IMR-90 (cell line): ENCODE results near the gene ZEB2. TPM values are rescaled to one million over a fixed set of nuclear protein-coding genes. Genes with fewer than 3 reads are reported as not detected.

Source experiments
- ATAC-seq: fragments of 200-7000 bp; cut with Tn5 transposase; 2 replicates; pipeline ENCODE4 v1.9.1; 2020; ENCODE audit warnings: low read depth, mild to moderate bottlenecking, moderate library complexity
- BruUV-seq: library from RNA; stranded (reverse); fragments of 400-500 nt; replicated peaks from 2 replicates; lab custom pipeline; 2021; lab: Mats Ljungman, UMichigan
- CTCF ChIA-PET: fragments of 300-600 bp; formaldehyde crosslinking; extraction: SDS; loops from one replicate; lab custom pipeline; 2021; ENCODE audit warnings: antibody characterized with exemption; lab: Yijun Ruan, JAX
- POLR2A ChIA-PET: fragments of 300-600 bp; sonication (Branson Sonifier 250); formaldehyde crosslinking; loops from one replicate; lab custom pipeline; 2022; ENCODE audit warnings: antibody characterized with exemption; ENCODE audit not compliant: unreplicated experiment; lab: Charles Lee
- DNase-seq: peaks from one replicate; pipeline ENCODE4 v3.0.0; 2013
- H2AFZ ChIP-seq: replicated peaks from 2 replicates; pipeline ENCODE3; 2013; ENCODE audit warnings: low read length, mild to moderate bottlenecking; ENCODE audit not compliant: poor library complexity
- H2AK5ac ChIP-seq: 2 replicates; pipeline ENCODE4 v1.6.1; 2013; ENCODE audit warnings: low read depth, low read length, inconsistent platforms
- H2AK9ac ChIP-seq: replicated peaks from 2 replicates; pipeline ENCODE3; 2013; ENCODE audit warnings: mild to moderate bottlenecking, low read depth, low read length, moderate library complexity; ENCODE audit not compliant: poor library complexity
- H2BK120ac ChIP-seq: 2 replicates; pipeline ENCODE4 v1.6.1; 2013; ENCODE audit warnings: low read depth, low read length, inconsistent platforms
- H2BK15ac ChIP-seq: 3 replicates; pipeline ENCODE4 v1.6.1; 2013; ENCODE audit warnings: low read depth, low read length, inconsistent platforms
- H2BK20ac ChIP-seq: 2 replicates; pipeline ENCODE4 v1.6.1; 2013; ENCODE audit warnings: low read depth, mild to moderate bottlenecking, inconsistent platforms, low read length, moderate library complexity
- H2BK5ac ChIP-seq: 2 replicates; pipeline ENCODE4 v1.6.1; 2013; ENCODE audit warnings: mild to moderate bottlenecking, low read depth, low read length, inconsistent platforms; ENCODE audit not compliant: poor library complexity, severe bottlenecking
- H3K14ac ChIP-seq: replicated peaks from 2 replicates; pipeline ENCODE4 v1.6.1; 2013; ENCODE audit warnings: low read depth, low read length, inconsistent platforms
- H3K18ac ChIP-seq: 2 replicates; pipeline ENCODE4 v1.6.1; 2013; ENCODE audit warnings: low read depth, low read length, control low read depth
- H3K23ac ChIP-seq: 2 replicates; pipeline ENCODE4 v1.6.1; 2013; ENCODE audit warnings: low read depth, low read length, inconsistent platforms
- H3K27ac ChIP-seq: 2 replicates; pipeline ENCODE4 v1.5.1; 2013; ENCODE audit warnings: mild to moderate bottlenecking, control low read depth, low read length; ENCODE audit not compliant: insufficient read depth
- H3K27me3 ChIP-seq: 2 replicates; pipeline ENCODE4 v1.6.1; 2013; ENCODE audit warnings: low read length; ENCODE audit not compliant: control insufficient read depth, insufficient read depth
- H3K36me3 ChIP-seq: 2 replicates; pipeline ENCODE4 v1.6.1; 2013; ENCODE audit warnings: low read length, mixed read lengths; ENCODE audit not compliant: control insufficient read depth, insufficient read depth
- H3K4ac ChIP-seq: 2 replicates; pipeline ENCODE4 v1.6.1; 2013; ENCODE audit warnings: low read depth, low read length, inconsistent platforms
- H3K4me1 ChIP-seq: 2 replicates; pipeline ENCODE4 v1.6.1; 2013; ENCODE audit warnings: low read length, mixed read lengths; ENCODE audit not compliant: control insufficient read depth, insufficient read depth
- H3K4me2 ChIP-seq: 2 replicates; pipeline ENCODE4 v1.6.1; 2013; ENCODE audit warnings: low read depth, mild to moderate bottlenecking, control low read depth, low read length, moderate library complexity
- H3K4me3 ChIP-seq: 2 replicates; pipeline ENCODE4 v1.5.1; 2013; ENCODE audit warnings: low read depth, mild to moderate bottlenecking, control low read depth, low read length, moderate library complexity; ENCODE audit not compliant: insufficient read depth
- H3K56ac ChIP-seq: 2 replicates; pipeline ENCODE4 v1.6.1; 2013; ENCODE audit warnings: low read length, inconsistent platforms; ENCODE audit not compliant: insufficient read depth; ENCODE audit errors: extremely low read depth
- H3K79me1 ChIP-seq, 2 experiments: 2 replicates each; pipeline ENCODE4 v1.6.1; 2013; ENCODE audit warnings: low read length in 2 of 2, inconsistent platforms in 1 of 2, low read depth in 1 of 2
- H3K9ac ChIP-seq: 2 replicates; pipeline ENCODE4 v1.6.1; 2013; ENCODE audit warnings: low read depth, low read length, control low read depth
- H3K9me1 ChIP-seq: 2 replicates; pipeline ENCODE4 v1.6.1; 2013; ENCODE audit warnings: low read length, inconsistent platforms; ENCODE audit not compliant: insufficient read depth
- H3K9me3 ChIP-seq: 2 replicates; pipeline ENCODE4 v1.6.1; 2013; ENCODE audit warnings: low read length; ENCODE audit not compliant: control insufficient read depth, insufficient read depth
- H4K20me1 ChIP-seq: 2 replicates; pipeline ENCODE4 v1.6.1; 2013; ENCODE audit warnings: low read length, inconsistent platforms; ENCODE audit not compliant: insufficient read depth
- H4K5ac ChIP-seq: 2 replicates; pipeline ENCODE4 v1.6.1; 2013; ENCODE audit warnings: mild to moderate bottlenecking, low read depth, low read length, control low read depth
- H4K8ac ChIP-seq, 2 experiments: 2 replicates each; pipeline ENCODE4 v1.6.1; 2013; ENCODE audit warnings: low read depth in 2 of 2, low read length in 2 of 2, control low read depth in 1 of 2, inconsistent platforms in 1 of 2
- H4K91ac ChIP-seq: 2 replicates; pipeline ENCODE4 v1.6.1; 2013; ENCODE audit warnings: low read depth, low read length, inconsistent platforms; ENCODE audit not compliant: insufficient read depth
- NFE2L2 ChIP-seq: fragments of 150-350 bp; IDR thresholded peaks from 2 replicates; pipeline ENCODE4 v1.6.1; 2016; ENCODE audit warnings: low read depth, mild to moderate bottlenecking, low read length
- SMC3 ChIP-seq: fragments of 150-350 bp; IDR thresholded peaks from 2 replicates; pipeline ENCODE4 v1.6.1; 2016; ENCODE audit warnings: low read depth, mild to moderate bottlenecking, antibody characterized with exemption, low read length, moderate library complexity
- WGBS, 2 experiments: methylation state at CpG; one replicate each; pipeline versions ENCODE4 v1.1.5 to v1.1.7; 2013; ENCODE audit warnings: missing lambda C conversion rate in 2 of 2; ENCODE audit not compliant: insufficient read length in 1 of 2; ENCODE audit errors: extremely low coverage in 2 of 2; 5-methylcytosine and 5-hydroxymethylcytosine counted together
- dilution Hi-C: fragments of 300-500 bp; cut with HindIII; formaldehyde crosslinking; loops from one replicate; pipeline ENCODE4 v1.14.3; 2018; ENCODE audit warnings: low sequenced_read_pairs; ENCODE audit not compliant: unreplicated experiment
- in situ Hi-C: fragments of 300-500 bp; cut with MboI; formaldehyde crosslinking; loops from 3 replicates; pipeline ENCODE4 v1.14.3; 2019; ENCODE audit warnings: low sequenced_read_pairs, inconsistent platforms, mixed read lengths
- intact Hi-C: fragments of 100-400 bp; cut with micrococcal nuclease; formaldehyde crosslinking; loops from 2 replicates; pipeline ENCODE4 v1.10.0; 2022
- polyA plus RNA-seq, 3 experiments: library from polyadenylated mRNA; depleted of rRNA; stranded (reverse); fragments of >200 nt; gene quantifications; 2 replicates each; pipeline ENCODE4 v1.2.3, GENCODE V29; 2012; ENCODE audit warnings: low replicate concordance in 1 of 3
- total RNA-seq: library from RNA; depleted of rRNA; stranded (reverse); fragments of >200 nt; gene quantifications from 2 replicates; pipeline ENCODE4 v1.2.3, GENCODE V29; 2012

Gene ZEB2
- total and polyA plus RNA-seq, 2 of the 4 experiments (the other 2 are of a cell fraction) = 22.4 to 50.9 TPM

DNA sequence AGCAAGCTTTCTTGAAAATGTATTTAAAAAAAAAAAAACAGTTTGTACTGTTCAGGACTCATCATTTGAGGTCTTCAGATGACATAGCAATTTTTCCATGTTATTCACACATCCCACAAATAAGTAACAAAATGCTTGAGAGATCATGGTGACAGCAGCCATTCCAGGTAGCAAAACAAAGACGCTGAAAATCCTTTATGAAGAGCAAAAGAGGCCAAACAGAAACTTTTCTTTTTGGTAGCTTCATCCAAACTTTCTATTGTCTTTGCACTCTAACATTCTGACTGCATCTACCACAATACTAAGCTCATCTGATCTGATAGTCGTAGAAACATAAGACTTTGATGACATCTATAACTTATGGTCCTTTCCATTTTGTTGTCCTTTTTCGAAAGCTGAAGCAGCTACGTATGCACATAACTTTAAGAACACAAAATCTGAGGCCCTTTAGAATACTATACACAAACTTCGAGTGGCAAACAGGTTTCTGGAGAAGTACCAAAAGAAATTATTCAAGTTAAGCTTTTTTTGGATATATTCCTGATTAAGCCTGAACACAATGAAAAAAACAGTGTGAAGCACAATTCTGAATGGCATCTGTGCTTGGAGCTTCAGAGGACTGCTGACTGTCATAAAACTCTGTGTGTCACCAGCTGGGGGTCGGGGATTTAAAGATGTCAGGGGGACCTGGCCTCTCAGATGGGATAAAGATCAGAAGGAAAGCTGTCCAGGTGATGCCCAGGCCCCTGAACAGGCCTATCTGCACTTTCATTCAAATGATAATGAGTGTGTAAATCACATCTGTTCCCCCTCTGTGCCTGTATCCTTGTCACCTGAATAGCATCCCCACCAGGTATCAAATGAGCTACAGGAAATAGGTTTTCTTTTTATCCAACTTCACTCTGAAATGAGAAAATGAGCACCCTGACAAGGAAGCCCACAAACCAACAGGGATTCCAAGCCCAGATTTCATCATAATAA lies 75.8 kb downstream of the ZEB2 start:
- intact Hi-C loops = no loop called here
- in situ Hi-C loops = no loop called here
- H2AK9ac ChIP-seq = no peak overlapping the region
- peaks cover 2% of the 10 kb centered on the region; the same call in 1 of the 2 replicates for H3K36me3 ChIP-seq
- no peak overlapping the region for H2BK120ac ChIP-seq
- no peaks in the 10 kb centered on the region for H3K27me3 ChIP-seq
- TF ChIP-seq NFE2L2 = peak; percentile 45
- TF ChIP-seq SMC3 = no peak
- no peak overlapping the region for H2AFZ ChIP-seq
- no peak overlapping the region for H3K9ac ChIP-seq
- no peak overlapping the region for H3K14ac ChIP-seq
- H3K23ac ChIP-seq = peak overlapping the region; percentile 30; the same call in 1 of the 2 replicates
- no peak overlapping the region for H2BK5ac ChIP-seq
- no peak for ATAC-seq
- H3K27ac ChIP-seq = no peak overlapping the region
- no peak overlapping the region for H3K56ac ChIP-seq
- H3K9me1 ChIP-seq = peaks cover 7% of the 10 kb centered on the region; the same call in 1 of the 2 replicates
- no peak overlapping the region for H3K18ac ChIP-seq
- ChIA-PET POLR2A (no interaction called here), CTCF (interaction anchor here (0.6 to 1.3 kb wide), 2 partner anchors 9 to 472 kb away, joined by 4 to 5 read pairs; no protein-coding TSS in a partner anchor)
- dilution Hi-C loops = no loop called here
- no peak overlapping the region for H2BK20ac ChIP-seq
- no peak overlapping the region for H2BK15ac ChIP-seq
- H3K4me2 ChIP-seq = peak overlapping the region; percentile 22; the same call in 1 of the 2 replicates
- H4K20me1 ChIP-seq = peaks cover 5% of the 10 kb centered on the region; the same call in 1 of the 2 replicates
- WGBS, 2 experiments = 0% methylated on average over 1 of the region's 6 CpGs; no CpG with 5 or more reads in 1 of the 2 experiments
- H4K8ac ChIP-seq = no peak overlapping the region
- peaks cover 3% of the 10 kb centered on the region for H3K4me1 ChIP-seq
- H2AK5ac ChIP-seq = no peak overlapping the region
- no TSS peak for BruUV-seq
- no peak overlapping the region for H3K4ac ChIP-seq
- DNase-seq = no peak
- no peaks in the 10 kb centered on the region for H3K9me3 ChIP-seq
- H3K4me3 ChIP-seq = no peak overlapping the region
- H4K91ac ChIP-seq = no peak overlapping the region
- H4K5ac ChIP-seq = no peak overlapping the region
- H3K79me1 ChIP-seq = peaks cover 41 to 47% of the 10 kb centered on the region in 2 experiments
